ENCODE measurements around the gene TAP2.
"Not testable (repeated sequence)": the region's sequence is repeated elsewhere in the genome, so short reads cannot be mapped to it uniquely, and the experiment has no call there.

TAP2 gene

GRCh38 chr6:32807020-32807580 lies 31.4 kb downstream of the TAP2 start:
- in situ Hi-C loops (cut with MboI; ENCODE audit: low pct_unique_long_range_greater_than_20kb, low sequenced_read_pairs) = no loop called here
- DNase-seq = no peak

GRCh38 chr6:32805404-32805803 lies 33.1 kb downstream of the TAP2 start:
- DNase-seq = not testable (repeated sequence)

GRCh38 chr6:32803416-32803815 lies 35.1 kb downstream of the TAP2 start:
- DNase-seq = no peak
- in situ Hi-C loops (cut with MboI; ENCODE audit: low pct_unique_long_range_greater_than_20kb, low sequenced_read_pairs) = no loop called here

More at GRCh38 chr6:32805404-32805803, 33.1 kb downstream of the TAP2 start:
- in situ Hi-C loops (cut with MboI; ENCODE audit: low pct_unique_long_range_greater_than_20kb, low sequenced_read_pairs) = not testable (repeated sequence)

GRCh38 chr6:32799740-32800139 lies 38.8 kb downstream of the TAP2 start:
- in situ Hi-C loops (cut with MboI; ENCODE audit: low pct_unique_long_range_greater_than_20kb, low sequenced_read_pairs) = loop anchor here (25.0 kb wide), 1 partner anchor 387 kb away; the partner anchor contains the start of gene BTNL2
- no peak for DNase-seq

GRCh38 chr6:32799168-32799567 lies 39.4 kb downstream of the TAP2 start:
- DNase-seq = peak; percentile 29
- in situ Hi-C loops (cut with MboI; ENCODE audit: low pct_unique_long_range_greater_than_20kb, low sequenced_read_pairs) = loop anchor here (25.0 kb wide), 1 partner anchor 387 kb away; the partner anchor contains the start of gene BTNL2

- in situ Hi-C loops (cut with MboI; ENCODE audit: low pct_unique_long_range_greater_than_20kb, low sequenced_read_pairs) = loop anchor here (25.0 kb wide), 1 partner anchor 385 kb away; the partner anchor contains the start of gene BTNL2
- peak; percentile 93 for DNase-seq
These were observed 41.4 kb downstream of the TAP2 start for GRCh38 chr6:32796848-32797776.

GRCh38 chr6:32794510-32794909 lies 44.0 kb downstream of the TAP2 start:
- in situ Hi-C loops (cut with MboI; ENCODE audit: low pct_unique_long_range_greater_than_20kb, low sequenced_read_pairs) = loop anchor here (25.0 kb wide), 1 partner anchor 382 kb away; the partner anchor contains the start of gene BTNL2
- DNase-seq = peak; percentile 84

GRCh38 chr6:32792901-32793435 lies 45.6 kb downstream of the TAP2 start:
- no peak for DNase-seq
- in situ Hi-C loops (cut with MboI; ENCODE audit: low pct_unique_long_range_greater_than_20kb, low sequenced_read_pairs) = loop anchor here (25.0 kb wide), 1 partner anchor 381 kb away; the partner anchor contains the start of gene BTNL2

- in situ Hi-C loops (cut with MboI; ENCODE audit: low pct_unique_long_range_greater_than_20kb, low sequenced_read_pairs) = loop anchor here (25.0 kb wide), 1 partner anchor 378 kb away; the partner anchor contains the start of gene BTNL2
- DNase-seq = no peak
These were observed 48.2 kb downstream of the TAP2 start for GRCh38 chr6:32790306-32790705.
